ENCODE measurements around the gene TOP2B.

Gene TOP2B

DNA sequence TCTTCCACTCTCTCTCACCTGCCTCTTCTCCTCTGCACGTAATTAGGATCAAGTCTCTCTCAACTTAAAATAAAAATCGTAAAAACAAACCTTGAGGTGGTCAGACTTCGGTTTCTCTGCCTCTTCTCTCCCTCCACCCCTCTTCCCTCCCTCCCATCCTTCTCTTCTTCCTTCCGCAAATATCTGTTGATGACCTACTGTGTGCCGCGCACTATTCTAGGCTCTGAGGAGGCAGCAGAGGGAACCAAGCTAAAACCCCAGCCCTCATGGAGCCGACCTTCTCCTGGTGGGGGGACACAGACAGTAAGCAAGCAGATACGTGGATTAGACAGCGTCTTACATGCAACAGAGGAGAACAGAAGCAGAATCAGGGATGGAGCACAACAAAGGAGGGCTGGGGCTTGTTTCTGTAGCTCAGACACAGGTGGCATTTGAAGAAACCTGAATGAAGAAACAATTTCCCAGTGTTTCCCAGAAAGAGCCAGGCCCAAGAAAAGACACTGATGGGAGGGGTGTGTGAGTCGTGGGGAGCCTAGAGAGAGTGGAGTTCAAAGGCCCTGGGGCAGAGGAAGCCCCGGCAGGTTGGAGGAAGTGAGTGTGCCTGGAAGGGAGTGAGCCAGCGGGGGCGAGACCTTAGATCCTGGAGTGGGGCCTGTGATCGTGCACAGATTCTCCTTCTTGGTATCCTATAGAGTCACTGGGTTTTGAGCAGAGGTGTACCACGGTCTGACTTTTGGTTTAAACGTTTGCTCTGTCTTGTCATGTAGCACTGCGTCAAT, 80.5 kb downstream of the TOP2B start:
- DNase-seq (ENCODE audit: low read depth in 1 of 2, low spot score in 1 of 2), result no peak

DNA sequence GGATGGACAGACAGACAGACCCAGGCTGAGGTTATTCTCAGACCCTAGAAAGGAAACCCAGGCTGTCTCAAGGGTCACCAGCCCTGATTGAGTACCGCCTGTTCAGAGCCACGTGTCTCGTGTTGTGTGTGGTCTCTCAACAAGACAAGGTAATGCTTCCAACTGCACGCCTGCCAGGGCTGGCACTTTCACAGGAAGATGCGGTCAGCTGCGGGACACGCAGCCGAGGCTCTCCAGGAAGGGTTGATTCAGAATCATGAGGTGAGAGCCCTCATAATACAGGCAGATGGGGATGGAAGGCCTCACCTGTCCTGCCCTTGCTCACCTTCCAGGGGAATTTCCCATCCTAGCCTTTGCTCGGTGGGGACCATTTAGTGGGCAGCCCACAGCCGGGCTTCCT, 81.4 kb downstream of the TOP2B start:
- no peak for DNase-seq (ENCODE audit: low read depth in 1 of 2, low spot score in 1 of 2)

DNA sequence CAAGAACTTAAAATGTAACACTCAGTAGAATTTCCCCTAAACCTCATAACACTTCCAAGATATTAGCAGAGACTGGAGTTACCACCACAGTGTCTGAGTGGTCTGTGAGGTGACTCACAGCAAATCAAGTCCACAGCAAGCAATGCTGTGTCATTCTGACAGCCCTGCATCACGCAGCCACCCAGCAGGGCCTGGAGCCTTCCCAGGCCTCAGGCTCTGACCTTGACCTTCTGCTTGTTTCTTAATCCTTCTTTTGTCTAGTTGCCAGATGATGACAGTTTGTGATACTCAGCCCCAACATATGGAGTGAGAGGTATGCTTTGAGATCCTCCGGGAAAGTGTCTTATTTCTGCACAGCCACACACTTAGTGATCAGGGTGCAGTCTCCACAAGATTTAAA, 82.5 kb downstream of the TOP2B start:
- no peak for DNase-seq (ENCODE audit: low read depth in 1 of 2, low spot score in 1 of 2)

DNA sequence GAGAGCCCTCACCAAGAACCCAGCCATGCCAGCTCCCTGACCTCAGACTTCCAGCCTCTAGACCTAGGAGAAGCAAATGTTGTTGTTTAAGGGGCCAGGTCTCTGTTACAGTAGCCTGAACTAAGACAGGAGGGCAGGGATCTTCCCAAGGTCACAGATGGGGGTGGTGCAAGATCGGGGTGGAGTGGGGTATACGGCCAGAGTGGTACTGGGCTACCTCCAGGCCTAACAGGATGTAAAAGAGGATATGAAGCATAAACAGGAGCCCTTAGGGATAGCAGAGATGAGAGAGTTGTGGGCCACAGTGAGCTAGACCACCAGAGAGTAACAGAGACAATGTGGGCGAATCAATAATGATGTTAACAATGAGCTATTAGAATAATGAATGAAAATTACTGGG, 82.9 kb downstream of the TOP2B start:
- DNase-seq (ENCODE audit: low read depth in 1 of 2, low spot score in 1 of 2), result no peak

DNA sequence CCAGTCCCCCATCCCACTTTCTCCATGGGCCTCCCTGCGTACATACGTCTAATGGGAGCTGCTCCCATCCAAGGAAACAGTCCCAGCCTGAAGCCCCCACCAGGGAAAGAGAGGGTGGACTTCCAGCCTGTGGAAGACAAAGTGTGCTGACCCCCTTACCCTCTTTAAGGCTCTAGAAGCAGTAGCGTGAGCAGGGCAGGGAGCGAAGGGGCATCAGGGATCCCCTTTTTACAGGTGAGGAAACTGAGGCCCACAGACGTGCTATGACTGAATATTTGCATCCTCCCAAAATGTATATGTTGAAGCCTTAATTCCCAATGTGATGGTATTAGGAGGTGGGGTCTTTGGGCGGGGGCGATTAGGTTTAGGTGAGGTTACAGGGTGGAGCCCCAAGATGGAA, 83.4 kb downstream of the TOP2B start:
- no peak for DNase-seq (ENCODE audit: low read depth in 1 of 2, low spot score in 1 of 2)

DNA sequence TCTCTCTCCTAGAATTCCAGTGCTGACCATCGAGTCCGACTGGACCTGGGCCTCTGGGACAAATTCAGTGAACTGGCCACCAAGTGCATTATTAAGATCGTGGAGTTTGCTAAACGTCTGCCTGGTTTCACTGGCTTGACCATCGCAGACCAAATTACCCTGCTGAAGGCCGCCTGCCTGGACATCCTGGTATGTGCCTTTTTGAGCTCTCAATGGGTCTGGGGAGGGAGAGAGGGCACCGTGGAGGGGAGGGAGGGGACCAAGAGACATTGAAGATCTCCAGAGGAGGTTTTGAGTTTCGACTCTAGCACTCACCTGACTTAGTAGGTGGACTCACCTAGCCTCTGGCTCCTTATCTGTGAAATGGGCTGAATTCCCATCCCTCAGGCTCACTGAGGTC, 84.2 kb downstream of the TOP2B start:
- no peak for DNase-seq (ENCODE audit: low read depth in 1 of 2, low spot score in 1 of 2)

DNA sequence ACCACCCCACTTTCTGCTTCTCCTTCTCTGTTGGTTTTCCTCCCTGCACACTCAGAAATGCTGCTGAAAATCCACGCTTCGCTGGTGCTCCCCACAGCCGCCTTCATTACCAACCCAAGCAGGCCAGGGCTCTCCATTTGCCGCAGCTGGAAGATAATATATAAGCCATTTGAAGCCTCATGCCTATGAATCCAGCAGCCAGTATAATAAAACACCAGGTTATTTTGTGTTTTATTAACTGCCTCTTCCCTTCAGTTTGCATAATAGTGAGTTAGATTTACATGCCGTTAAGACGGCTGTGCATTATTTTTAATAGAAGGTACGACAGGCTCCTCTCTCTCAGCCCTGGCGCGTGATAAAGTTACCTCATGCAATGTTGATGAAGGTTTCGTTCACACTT, 86.6 kb downstream of the TOP2B start:
- DNase-seq (ENCODE audit: low read depth in 1 of 2, low spot score in 1 of 2), result no peak

DNA sequence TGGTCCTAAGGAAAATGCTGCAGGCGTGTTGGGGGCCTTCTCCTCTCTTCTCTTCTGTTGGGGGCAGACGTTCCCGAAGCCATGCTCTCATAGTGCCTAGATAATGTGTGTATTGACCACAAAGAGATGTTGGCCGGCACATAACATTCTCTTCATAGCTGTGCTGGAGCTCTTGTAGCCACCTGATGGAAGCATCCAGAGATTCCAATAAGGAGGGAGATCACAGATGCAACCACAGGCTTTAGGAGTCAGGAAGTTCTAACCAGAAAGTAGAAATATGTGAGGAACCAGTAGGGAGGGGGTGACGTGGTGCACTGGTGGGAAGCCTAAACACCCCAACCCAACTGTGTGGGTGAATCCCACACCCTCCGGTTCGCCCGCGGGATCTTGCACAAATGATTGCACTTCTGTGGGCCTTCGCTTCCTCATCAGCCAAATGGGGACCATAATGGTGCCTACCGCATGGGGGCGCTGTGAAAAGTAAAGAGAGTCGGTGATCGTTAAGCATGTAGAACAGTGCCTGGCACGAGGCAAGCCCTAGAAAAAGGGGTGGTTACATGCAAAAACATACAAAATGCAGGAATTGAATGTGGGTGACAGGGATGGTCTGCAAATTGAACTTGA, 87.8 kb downstream of the TOP2B start:
- no peak for DNase-seq (ENCODE audit: low read depth in 1 of 2, low spot score in 1 of 2)

DNA sequence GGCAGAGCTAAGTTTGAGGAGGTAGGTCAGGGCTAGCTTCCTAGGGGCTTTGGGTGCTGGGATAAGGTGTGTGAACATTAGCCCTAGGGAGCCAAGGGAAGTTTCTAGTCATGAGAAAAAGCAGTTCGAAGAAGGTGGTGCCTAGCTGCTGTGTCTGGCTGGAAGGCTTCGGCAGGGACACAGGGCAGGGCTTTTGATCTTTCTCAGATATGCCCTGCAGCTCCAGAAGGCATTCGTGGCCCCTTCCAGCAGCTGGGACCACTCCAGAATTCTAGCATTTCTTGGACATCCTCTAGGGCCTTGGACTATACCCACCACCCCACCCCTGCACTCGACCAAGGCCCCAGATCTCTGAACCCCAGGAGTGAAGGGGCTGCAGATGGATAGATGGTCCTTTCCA, 88.6 kb downstream of the TOP2B start:
- DNase-seq (ENCODE audit: low read depth in 1 of 2, low spot score in 1 of 2), result no peak

DNA sequence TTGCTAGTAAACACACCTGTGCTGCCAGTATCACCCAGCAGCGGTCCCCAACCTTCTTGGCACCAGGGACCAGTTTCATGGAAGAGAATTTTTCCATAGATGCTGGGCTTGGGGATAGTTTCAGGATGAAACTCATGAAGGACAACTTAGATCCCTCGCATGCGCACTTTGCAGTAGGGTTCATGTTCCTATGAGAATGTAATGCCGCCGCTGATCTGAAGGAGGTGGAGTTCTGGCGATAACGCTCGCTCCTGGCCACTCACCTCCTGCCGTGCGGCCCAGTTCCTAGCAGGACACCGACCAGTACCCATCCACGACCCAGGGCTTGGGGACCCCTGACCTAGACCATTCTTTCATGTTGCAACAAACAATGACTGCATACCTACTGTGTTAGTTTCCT, 89.7 kb downstream of the TOP2B start:
- DNase-seq (ENCODE audit: low read depth in 1 of 2, low spot score in 1 of 2), result no peak

DNA sequence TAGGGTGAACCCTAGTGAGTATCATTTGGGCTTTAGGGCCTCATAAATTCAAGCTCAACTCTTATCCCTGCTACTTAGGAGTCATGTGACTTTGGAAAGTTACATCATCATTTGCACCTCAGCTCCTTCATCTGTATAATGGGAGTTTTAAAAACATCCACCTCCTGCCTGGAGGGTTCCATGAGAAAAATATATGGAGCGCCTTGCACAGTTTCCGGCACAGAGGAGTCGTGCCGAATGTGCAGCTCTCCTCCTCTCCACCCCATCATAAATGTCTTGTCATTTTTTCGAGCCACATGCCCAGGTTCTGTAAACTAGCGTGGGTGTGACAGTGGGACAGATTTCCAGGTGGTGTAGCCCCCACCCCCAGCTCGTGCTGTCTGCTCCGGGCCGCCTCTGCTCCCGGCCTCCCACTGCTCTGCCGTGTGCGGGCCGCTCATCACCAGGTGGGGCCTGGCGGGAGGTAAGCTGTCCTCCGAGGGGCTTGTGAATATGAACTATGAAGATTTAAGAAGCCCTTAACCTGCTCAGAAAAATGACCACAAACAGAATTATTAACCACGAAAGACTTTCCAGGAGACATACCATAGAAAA, 90.4 kb downstream of the TOP2B start:
- no peak for DNase-seq (ENCODE audit: low read depth in 1 of 2, low spot score in 1 of 2)

DNA sequence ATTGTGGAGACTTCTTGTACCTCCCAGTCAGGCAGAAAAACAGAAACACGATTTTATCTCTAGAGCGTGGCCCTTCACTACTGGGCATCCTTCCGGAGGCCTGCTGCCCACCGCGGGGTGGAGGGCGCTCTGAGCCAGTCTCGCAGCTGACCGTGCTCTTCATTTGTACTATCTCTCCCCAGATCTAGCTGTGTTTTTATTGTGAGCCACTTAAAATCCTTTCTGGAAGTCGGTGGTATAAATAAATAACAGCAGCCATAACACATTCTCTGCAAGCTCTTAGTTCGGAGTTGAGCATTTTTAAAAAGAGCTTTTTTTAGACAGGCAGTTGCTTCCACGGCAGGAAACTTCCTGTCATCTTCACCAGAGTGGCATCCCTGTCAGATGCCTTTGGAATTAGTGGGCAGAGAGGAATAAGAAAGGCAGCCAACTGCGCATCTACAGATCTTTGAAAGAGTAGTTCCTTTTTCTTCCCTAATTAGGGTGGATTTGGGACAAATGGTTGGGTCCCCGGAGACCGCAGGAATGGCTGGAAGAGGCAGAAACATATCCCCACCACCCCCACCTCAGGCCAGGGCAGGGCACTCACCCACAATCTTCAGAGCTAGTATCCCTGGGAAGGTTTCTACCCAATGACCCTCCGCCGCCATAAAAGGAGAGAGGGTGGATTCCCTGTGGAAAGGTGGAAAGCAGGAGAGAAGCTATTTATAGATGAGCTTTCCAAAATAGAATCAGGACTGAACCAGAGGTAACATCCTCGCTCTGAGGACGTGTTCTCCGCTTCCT, 91.1 kb downstream of the TOP2B start:
- DNase-seq (ENCODE audit: low read depth in 1 of 2, low spot score in 1 of 2), result no peak

DNA sequence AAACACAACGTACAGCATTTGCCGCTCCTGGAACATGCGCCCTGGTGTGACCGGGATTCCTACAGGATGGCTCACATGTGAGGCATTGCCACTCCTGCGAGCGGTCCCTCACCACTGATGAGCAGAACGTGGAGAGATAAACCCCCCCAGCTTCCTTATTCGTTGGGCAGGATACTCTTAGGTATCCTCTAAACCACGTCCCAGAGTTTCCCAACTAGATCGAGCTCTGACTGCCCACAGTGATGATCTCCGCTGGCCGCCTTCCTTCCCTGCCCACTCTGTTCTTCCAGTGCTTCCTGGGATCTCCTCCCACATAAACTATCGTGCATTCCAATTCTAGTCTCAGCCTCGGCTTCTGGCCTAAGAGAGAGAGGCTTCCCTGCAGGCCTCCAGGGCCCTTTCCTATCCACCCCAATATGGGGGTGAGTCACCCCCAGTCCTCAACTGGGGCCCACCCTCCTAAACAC, 91.8 kb downstream of the TOP2B start:
- no peak for DNase-seq (ENCODE audit: low read depth in 1 of 2, low spot score in 1 of 2)

DNA sequence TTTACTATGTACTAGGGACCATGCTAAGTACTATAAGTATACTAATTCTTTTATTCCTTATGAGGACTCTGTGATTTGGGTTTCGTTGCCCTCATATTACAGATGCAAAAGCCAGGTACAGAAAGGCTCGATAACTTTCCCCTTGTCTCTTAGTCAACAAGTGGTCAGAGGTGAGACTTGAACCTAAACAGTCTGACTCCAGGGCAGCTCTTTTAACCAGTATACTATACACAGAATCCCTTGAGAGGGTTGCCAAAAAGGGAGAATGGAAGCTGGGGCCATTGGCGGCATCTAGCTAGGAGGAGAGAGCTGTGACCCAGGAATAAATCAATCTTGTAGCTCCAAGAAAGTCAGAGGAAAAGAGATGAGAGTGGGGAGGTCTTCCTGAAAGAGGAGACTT, 92.4 kb downstream of the TOP2B start:
- DNase-seq (ENCODE audit: low read depth in 1 of 2, low spot score in 1 of 2), result no peak

DNA sequence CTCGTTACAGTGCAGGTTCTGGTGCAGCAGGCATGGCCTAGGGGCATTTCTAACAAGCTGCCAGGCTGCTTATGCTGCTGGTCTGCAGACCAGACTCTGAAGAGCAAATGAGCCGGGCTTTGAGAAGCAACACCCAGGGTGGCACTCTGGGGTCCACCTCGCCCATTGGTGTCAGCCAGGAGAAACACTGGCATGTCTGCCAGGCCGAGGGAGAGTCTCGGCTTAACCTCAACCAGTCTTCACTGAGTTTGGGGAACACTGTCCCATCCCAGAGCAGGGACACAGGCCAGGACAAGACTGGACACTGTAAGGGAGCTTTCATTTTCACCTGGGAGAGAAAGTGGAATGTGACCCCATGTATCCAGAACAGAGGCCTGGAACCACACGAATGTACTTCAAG, 93.4 kb downstream of the TOP2B start:
- DNase-seq (ENCODE audit: low read depth in 1 of 2, low spot score in 1 of 2), result no peak

DNA sequence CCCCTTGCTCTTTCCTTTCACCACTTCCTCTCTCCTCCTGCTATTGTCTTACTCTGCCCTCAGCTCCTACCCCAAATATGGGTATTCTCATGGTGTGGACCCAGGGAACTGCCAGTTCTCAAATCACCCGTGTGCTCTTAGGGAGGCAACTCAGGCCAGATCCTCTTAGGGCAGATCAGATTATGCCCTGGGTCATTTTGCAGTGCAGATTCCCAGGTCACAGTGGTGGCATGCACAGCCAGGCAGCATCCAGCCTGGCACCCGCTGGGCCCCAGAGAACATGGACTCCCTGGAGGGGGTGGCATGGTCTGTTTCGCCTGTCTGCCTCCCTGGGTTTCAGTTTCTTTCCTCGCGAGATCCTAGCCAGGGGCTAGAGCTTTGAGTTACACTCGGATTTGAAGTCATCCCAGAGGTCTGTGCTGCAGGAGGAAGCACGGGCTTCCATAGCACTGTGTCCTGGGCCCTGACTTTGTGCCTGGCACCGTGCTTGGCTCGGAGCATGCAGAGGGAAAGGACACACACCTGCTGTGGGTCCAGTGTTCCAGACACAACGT, 96.1 kb downstream of the TOP2B start:
- DNase-seq (ENCODE audit: low read depth in 1 of 2, low spot score in 1 of 2), result no peak

DNA sequence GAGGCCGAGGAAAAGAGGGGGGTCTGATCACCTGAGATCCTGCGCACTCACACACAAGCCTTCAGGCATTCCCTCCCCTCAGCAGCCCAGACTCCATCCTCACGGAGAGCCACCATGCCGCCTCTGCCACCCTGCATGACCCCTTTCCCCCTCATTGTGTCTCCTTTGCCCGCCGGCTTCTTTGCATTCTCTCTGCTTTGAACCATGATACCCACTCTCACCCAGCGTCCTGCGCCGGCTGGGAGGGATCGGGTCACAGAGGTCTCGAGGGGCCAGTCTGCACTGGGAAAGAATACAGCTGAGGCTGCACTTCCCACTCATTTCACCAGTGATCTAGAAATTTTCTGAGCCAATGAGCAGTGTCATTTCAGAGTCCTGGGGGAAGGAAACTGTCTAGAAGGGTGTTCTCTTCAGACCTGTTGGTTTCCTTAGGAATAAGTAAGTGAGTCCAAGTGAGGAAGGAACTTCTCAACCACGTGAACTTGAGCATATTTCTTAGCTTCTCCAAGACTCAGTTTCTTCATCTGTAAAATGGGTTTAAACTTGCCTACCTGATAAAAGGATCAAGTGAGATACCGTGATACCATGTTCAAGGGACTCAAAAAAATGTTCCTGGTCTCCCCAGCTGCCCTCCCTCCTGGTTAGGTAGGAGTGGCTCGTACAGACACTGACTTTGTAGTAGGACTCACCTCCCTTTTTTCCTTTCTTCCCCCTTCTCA, 96.7 kb downstream of the TOP2B start:
- no peak for DNase-seq (ENCODE audit: low read depth in 1 of 2, low spot score in 1 of 2)

DNA sequence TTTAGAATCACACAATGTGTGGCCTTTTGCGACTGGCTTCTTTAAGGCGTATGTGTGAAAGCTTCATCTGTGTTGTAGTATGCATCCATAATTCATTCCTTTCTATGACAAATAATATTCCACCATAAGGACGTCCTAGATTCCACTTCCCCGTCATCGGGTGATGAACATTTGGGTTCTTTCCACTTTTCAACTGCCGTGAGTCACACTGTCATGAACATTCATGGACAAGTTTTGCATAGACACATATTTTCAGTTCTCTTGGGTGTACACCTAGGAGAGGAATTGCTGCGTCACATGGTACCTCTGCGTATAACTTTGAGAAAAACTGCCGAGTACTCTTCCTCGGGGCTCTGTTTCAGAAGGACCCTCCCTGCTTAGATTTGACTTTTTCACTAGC, 97.3 kb downstream of the TOP2B start:
- DNase-seq (ENCODE audit: low read depth in 1 of 2, low spot score in 1 of 2), result no peak

DNA sequence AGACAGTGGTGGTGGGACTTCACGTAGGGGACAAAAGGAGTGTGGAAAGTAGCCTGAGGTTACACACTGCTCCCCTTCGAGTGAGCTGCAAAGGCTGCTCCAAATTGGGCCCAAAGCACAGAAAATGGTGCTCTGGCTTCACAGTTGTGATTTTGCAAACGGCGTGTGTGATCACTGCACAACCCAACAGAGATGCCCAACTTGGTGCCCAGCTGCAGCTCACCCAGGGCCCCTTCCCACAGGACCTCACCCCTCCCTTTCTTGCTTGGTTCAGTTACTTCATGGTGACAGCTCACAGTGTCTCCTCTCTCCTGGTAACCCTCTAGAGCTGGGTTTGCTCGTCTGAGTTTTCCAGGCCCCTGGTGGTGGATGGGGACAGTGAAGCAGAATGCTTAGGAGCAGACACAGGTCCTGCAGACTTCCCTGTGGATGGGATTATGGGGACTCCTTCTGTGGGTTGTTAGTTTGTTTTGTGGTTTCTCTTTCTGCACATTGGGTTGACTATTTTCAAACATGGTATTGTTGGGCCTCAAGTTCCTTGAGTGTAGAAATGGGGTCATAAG, 98.3 kb downstream of the TOP2B start:
- no peak for DNase-seq (ENCODE audit: low read depth in 1 of 2, low spot score in 1 of 2)

DNA sequence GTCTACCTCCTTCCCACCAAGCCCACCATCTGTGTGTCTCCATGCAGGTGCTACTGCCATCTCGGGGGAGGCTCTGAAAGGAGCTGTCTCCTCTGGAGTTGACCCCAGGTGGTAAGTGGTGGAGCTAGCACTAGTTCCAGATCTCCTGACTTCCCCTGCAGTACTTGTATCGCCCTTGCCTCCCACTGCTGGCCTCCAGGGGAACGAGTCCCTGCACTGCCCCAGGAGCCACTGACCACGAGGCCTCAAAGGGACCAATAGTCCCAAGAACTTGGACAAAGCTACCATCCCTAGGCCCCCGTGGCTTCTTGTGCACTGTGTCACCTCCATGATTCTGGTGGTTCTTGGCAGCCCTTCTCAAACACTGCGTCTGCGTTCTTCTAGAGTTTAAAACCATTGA, 98.9 kb downstream of the TOP2B start:
- no peak for DNase-seq (ENCODE audit: low read depth in 1 of 2, low spot score in 1 of 2)

DNA sequence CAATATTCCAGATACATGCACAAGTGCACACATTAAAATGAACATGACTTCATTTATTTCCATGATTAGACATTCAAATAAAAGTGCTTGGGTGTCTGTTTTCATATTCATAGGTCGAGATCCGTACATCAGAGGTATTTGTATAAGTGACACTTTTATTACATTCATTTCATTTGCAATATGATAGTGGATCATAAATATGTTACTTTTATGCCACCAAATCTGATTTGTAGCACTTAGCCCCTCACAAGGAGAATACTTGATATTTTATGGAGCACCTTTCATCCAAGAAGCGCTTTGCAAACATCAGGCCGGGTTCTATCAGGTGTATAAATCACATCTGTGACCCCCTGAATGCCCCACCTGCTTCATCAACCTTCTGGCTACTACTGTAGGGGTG, 100.6 kb downstream of the TOP2B start:
- DNase-seq (ENCODE audit: low read depth in 1 of 2, low spot score in 1 of 2), result no peak

All from stimulated activated CD4-positive, alpha-beta T cell treated with anti-CD3 and anti-CD28 coated beads, Interleukin-15, amount 100 ng/mL, for 1 hour (primary cell).